GM18858 (cell line): ENCODE measurements around the gene USP5.
"Not testable (repeated sequence)": the region's sequence is repeated elsewhere in the genome, so short reads cannot be mapped to it uniquely, and the experiment has no call there.

Source experiments
- ATAC-seq: cut with Tn5 transposase; IDR thresholded peaks from one replicate; pipeline ENCODE4 v1.9.1; 2021; ENCODE audit not compliant: unreplicated experiment

USP5 gene

GRCh38 chr12:6863033-6863432 lies 11.1 kb downstream of the USP5 start:
- ATAC-seq = no peak

GRCh38 chr12:6863586-6864321 lies 11.8 kb downstream of the USP5 start:
- ATAC-seq = no peak

DNA sequence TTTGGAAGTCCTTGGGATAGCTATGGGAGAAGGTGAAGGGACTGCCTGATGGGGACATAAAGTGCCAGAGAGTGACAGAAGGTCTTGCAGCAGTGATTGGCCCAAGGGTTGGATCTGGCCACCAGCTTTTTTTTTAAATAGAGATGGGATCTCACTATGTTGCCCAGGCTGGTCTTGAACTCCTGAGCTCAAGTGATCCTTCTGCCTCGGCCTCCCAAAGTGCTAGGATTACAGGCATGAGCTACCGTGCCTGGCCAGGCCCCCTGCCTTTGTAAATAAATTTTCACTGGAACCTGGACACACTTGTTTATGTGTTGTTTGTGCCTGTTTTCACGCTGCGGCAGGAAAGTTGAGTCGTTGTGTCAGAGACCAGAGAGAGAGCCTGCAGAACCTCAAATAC lies 13.4 kb downstream of the USP5 start:
- ATAC-seq = not testable (repeated sequence)

GRCh38 chr12:6866163-6866919 lies 14.4 kb downstream of the USP5 start:
- ATAC-seq = no peak

DNA sequence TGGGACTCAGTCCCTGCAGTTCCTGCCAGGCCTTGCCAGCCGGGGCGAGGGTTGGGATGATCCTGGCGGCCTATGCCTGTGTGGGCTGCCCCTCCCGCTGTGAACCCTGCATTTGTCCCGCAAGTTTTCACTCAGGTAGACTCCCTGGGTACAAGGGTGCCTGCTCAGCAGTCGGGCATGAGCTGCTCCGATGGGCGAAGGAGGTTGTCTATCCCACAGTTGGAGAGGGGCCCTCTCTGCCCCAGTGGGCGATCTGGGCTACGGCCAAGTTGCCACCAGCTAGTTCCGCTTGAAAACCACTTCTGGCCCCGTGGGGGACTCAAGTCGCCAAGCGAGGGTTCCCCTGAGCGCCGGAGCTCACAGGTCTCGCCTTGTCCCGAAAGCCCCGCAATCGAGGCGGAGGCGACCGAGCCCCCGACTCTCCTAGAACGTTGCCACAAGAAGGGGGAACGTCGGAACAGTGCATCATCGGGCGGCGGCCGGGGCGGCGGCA lies 15.0 kb downstream of the USP5 start:
- no peak for ATAC-seq

GRCh38 chr12:6867413-6868210 lies 15.7 kb downstream of the USP5 start, which contains the start of gene TPI1:
TSS of gene TPI1 (plus strand) at chr12:6867531. CDS start at chr12:6867567, 36 bp downstream.
- ATAC-seq = no peak

- ATAC-seq = no peak
These were observed 16.5 kb downstream of the USP5 start for GRCh38 chr12:6868211-6869048.

GRCh38 chr12:6869049-6870021 lies 17.4 kb downstream of the USP5 start:
- no peak for ATAC-seq

GRCh38 chr12:6870304-6870703 lies 18.4 kb downstream of the USP5 start:
- ATAC-seq = not testable (repeated sequence)

GRCh38 chr12:6871052-6871957 lies 19.4 kb downstream of the USP5 start:
- ATAC-seq = no peak

DNA sequence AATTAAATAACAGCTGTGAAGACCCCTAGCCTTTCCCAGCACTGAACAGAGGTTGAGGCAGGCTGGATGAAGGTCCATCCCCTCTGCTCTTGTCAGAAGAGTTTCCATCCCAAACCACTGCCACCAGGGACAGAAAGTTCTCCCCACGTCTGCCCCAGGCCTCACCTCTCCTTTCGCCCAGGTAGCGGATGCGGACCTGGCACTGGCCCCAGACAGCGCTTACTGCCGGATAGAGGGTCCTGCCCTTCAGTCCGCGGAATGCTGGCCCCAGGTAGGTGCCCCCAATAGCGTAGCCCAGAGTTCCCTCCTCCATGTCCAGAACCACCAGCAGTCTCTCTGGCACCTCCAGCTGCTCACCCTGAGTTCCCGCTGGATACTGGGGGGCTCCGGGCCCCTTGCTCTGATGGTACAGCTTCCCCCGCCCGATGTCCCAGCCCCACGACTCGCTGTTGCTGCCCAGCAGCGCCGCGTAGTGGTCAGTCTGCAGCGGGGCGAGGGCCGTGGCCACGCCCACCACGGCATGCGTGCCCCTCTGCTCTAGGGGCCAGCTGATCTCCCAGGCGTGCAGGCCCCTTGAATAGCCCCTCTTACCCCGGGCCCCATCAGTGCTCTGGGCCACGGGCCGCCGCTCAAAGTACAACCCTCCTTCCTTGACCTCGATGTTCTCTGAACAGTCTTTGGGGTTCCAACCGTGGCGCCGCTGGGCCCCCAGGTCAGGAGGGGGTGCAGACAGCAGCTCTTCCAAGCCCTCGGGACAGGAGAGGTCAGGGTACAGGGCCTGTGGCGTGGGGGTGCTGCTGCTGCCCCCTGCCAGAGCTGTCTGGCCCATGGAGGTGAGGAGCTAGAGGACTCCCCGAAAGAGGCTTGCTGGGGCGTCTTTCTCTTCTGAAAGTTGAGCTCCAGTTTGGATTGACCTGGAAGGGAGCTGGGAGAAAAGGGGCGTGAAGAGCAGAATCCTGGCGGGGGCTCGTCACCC lies 20.4 kb downstream of the USP5 start:
- ATAC-seq = peak; percentile 28

GRCh38 chr12:6873094-6874014 lies 21.4 kb downstream of the USP5 start, which contains the start of gene SPSB2:
TSS of gene SPSB2 (minus strand) at chr12:6873303. CDS start at chr12:6872901, 402 bp downstream.
- peak; percentile 43 for ATAC-seq

GRCh38 chr12:6874015-6874368 lies 22.0 kb downstream of the USP5 start:
- ATAC-seq = not testable (repeated sequence)

GRCh38 chr12:6879824-6880223 lies 27.9 kb downstream of the USP5 start:
- ATAC-seq = not testable (repeated sequence)

DNA sequence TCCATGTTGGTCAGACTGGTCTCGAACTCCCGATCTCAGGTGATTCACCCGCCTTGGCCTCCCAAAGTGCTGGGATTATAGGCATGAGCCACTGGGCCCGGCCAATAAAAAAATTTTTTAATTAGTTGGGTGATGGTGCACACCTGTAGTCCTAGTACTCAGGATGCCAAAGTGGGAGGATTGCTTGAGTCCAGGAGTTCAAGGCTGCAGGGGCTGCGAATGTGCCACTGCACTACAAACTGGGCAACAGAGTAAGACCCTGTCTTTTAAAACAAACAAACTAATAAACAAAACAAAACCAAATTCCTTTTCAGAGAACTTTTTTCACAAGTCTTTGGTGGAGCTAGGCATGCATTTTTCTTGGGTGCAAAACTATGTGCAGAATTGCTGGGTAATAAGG lies 31.3 kb downstream of the USP5 start:
- ATAC-seq = no peak

GRCh38 chr12:6883683-6884082 lies 31.7 kb downstream of the USP5 start:
- no peak for ATAC-seq
